ENCODE results near the gene ZSCAN25. TPM values are rescaled to one million over a fixed set of nuclear protein-coding genes. Genes with fewer than 3 reads are reported as not detected.
A peak's percentile ranks its signal among the peaks of the same experiment; 100 is the strongest.

The ZSCAN25 gene
- total and polyA plus RNA-seq, 2 of the 13 experiments (the other 11 are each of a cell fraction or from before 2014, with no cell fraction given), result 12.1 to 16.8 TPM

- TF ChIP-seq, protein P1, sequence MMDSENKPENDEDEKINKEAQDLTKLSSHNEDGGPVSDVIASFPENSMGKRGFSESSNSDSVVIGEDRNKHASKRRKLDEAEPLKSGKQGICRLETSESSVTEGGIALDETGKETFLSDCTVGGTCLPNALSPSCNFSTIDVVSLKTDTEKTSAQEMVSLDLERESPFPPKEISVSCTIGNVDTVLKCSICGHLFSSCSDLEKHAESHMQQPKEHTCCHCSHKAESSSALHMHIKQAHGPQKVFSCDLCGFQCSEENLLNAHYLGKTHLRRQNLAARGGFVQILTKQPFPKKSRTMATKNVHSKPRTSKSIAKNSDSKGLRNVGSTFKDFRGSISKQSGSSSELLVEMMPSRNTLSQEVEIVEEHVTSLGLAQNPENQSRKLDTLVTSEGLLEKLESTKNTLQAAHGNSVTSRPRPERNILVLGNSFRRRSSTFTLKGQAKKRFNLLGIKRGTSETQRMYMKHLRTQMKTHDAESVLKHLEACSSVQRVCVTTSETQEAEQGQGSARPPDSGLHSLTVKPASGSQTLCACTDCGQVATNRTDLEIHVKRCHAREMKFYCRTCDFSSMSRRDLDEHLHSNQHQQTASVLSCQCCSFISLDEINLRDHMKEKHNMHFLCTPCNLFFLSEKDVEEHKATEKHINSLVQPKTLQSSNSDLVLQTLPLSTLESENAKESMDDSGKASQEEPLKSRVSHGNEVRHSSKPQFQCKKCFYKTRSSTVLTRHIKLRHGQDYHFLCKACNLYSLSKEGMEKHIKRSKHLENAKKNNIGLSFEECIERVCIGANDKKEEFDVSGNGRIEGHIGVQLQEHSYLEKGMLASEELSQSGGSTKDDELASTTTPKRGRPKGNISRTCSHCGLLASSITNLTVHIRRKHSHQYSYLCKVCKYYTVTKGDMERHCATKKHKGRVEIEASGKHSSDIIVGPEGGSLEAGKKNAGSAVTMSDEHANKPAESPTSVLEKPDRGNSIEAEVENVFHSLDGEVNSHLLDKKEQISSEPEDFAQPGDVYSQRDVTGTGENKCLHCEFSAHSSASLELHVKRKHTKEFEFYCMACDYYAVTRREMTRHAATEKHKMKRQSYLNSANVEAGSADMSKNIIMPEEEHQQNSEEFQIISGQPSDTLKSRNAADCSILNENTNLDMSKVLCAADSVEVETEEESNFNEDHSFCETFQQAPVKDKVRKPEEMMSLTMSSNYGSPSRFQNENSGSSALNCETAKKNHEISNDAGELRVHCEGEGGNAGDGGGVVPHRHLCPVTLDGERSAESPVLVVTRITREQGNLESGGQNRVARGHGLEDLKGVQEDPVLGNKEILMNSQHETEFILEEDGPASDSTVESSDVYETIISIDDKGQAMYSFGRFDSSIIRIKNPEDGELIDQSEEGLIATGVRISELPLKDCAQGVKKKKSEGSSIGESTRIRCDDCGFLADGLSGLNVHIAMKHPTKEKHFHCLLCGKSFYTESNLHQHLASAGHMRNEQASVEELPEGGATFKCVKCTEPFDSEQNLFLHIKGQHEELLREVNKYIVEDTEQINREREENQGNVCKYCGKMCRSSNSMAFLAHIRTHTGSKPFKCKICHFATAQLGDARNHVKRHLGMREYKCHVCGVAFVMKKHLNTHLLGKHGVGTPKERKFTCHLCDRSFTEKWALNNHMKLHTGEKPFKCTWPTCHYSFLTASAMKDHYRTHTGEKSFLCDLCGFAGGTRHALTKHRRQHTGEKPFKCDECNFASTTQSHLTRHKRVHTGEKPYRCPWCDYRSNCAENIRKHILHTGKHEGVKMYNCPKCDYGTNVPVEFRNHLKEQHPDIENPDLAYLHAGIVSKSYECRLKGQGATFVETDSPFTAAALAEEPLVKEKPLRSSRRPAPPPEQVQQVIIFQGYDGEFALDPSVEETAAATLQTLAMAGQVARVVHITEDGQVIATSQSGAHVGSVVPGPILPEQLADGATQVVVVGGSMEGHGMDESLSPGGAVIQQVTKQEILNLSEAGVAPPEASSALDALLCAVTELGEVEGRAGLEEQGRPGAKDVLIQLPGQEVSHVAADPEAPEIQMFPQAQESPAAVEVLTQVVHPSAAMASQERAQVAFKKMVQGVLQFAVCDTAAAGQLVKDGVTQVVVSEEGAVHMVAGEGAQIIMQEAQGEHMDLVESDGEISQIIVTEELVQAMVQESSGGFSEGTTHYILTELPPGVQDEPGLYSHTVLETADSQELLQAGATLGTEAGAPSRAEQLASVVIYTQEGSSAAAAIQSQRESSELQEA (CRISPR knock-in tag; IDR thresholded peaks at IDR 0.05; ENCODE audit: not compliant biosample characterization), result peak; percentile 81
- no peak; the same call in 1 of the 2 replicates for TF ChIP-seq ZNF576 (CRISPR knock-in tag; IDR thresholded peaks at IDR 0.05)
- TF ChIP-seq RNF219 (CRISPR knock-in tag; IDR thresholded peaks at IDR 0.05), result no peak
- no peak for TF ChIP-seq NFAT5 (CRISPR knock-in tag; IDR thresholded peaks at IDR 0.05)
- no peak; the same call in 1 of the 2 replicates for TF ChIP-seq ZMAT3 (CRISPR knock-in tag; conservative IDR thresholded peaks at IDR 0.05)
- TF ChIP-seq BCL3 (CRISPR knock-in tag; IDR thresholded peaks at IDR 0.05), result peak; percentile 93
- peak; percentile 47; the same call in 1 of the 2 replicates for TF ChIP-seq ZBTB34 (CRISPR knock-in tag; IDR thresholded peaks at IDR 0.05)
Measured at GRCh38 chr7:99616359-99617191, at the start of gene ZSCAN25 (continued).

Data from HepG2 (cell line).